ENCODE results near the gene PRTFDC1.
"Not testable (repeated sequence)": the region's sequence is repeated elsewhere in the genome, so short reads cannot be mapped to it uniquely, and the experiment has no call there.

The PRTFDC1 gene

GRCh38 chr10:24965051-24965450 is 12.6 kb upstream of the PRTFDC1 start:
- no peak for DNase-seq (ENCODE audit: low spot score)

DNA sequence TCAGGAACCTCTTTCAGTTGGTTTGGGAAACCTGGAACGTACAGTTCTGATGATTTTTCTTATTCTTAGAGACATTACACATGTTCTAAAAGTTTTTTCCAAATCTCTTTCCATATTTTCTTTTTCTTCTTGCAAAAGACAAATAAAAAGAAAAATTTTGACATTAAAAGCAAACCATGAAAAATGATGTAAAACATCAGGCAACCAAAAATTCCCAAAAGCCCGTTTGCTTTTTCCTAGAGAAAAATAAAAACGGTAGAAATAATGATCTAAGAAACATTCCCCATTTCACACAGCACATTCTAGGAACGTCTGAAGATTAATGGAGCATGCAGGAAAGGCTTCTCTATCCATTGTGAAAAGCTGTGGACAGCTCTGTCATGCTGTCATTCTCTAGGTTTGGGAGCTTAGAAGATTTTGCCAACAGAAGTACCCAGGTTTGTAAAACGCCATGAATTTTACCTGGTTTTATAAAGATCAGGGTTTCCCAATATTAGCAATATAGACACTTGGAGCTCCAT is 11.2 kb upstream of the PRTFDC1 start:
- peak; percentile 77 for DNase-seq (ENCODE audit: low spot score)

DNA sequence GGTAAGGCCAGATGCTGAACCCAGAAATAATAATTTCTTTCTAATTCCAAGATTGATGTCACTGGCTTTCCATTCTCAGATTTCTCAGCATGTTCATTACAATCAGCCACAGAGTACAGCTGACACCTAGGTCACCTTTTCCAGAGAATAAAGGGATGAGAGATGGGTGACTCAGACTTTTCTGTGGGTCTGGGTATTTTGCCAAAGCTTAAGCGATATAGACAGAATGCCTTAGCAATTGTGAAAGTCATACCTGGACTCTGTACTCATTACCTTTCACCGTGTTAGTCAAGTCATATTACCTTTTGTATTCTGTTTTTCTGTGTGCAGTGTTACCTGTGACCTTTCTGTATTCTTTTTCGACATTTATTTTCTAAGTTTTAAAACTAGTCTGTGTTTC is 10.6 kb upstream of the PRTFDC1 start:
- peak; percentile 94 for DNase-seq (ENCODE audit: low spot score)

DNA sequence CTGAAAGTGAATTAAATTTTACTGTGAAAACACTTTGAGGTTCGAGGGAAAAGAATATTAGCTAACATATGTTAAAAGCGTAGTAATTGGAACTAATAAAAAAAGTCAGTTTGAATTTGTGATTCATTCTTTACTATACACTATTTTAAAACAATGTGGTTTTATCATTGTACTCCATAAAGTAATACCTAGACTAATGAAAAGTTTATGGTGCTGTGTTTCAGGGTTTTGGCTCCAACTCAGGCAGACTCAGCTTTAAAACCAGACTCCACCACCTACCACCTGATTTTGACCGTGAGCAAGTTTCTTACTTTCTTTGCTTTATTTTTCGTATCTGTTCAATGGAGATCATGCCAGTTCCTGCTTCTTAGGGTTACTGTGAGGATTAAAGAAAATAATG is 9.2 kb upstream of the PRTFDC1 start:
- no peak for DNase-seq (ENCODE audit: low spot score)

DNA sequence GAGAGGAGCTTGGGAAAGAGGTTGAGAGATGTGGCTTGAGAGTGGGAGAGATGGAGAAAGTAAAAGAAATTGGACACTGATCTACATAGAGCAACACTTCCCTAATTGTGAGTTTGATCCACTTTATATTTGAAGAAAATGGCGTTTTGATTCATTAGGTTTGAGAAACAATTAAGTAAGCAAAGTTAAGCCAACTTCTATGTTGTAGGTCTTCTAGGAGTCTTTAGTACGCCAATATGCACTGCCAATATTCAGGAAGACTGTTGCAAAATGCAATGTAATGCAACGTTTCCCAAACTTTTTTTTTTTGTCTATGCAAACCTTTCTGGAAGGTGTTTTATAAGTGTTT is 7.0 kb upstream of the PRTFDC1 start:
- DNase-seq (ENCODE audit: low spot score): no peak

DNA sequence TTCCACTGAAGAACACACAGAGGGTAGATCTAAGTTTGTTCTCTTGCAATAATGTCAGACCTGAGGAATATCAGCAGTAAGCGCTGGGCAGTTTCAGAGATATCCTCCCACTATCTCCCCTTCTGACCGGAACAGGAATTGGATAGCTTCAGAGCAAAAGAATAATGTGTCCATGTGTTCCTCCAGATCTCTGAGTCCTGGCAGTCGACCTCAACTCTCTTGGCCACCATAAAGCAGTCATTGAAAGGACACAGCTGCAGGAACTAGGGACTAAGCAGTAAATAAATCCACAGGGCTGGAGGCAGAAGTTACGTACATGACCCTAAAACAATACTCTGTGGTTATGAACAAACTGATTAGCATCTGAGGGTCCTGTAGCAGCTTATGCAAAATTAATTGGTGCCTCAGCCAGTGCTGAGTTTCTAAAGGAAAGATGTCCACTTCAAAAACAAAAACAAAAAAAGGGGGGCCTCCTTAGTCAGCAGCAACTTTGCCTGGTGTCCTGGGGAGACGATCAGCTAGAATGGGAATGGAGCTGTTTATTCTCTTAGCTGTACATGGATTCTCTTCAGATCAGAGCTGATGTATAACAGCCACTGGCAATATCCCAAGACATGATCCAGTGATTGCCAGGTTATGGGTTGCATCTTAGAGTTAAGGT is 6.4 kb upstream of the PRTFDC1 start:
- no peak for DNase-seq (ENCODE audit: low spot score)

- DNase-seq (ENCODE audit: low spot score): peak; percentile 66
Observed at GRCh38 chr10:24958091-24958720, 5.8 kb upstream of the PRTFDC1 start.

GRCh38 chr10:24957624-24958051 is 5.2 kb upstream of the PRTFDC1 start:
- DNase-seq (ENCODE audit: low spot score): not testable (repeated sequence)

- no peak for DNase-seq (ENCODE audit: low spot score)
Observed at GRCh38 chr10:24953675-24954074, 1.3 kb upstream of the PRTFDC1 start.

GRCh38 chr10:24952707-24953645 is 570 bp upstream of the PRTFDC1 start:
- peak; percentile 33 for DNase-seq (ENCODE audit: low spot score)

DNA sequence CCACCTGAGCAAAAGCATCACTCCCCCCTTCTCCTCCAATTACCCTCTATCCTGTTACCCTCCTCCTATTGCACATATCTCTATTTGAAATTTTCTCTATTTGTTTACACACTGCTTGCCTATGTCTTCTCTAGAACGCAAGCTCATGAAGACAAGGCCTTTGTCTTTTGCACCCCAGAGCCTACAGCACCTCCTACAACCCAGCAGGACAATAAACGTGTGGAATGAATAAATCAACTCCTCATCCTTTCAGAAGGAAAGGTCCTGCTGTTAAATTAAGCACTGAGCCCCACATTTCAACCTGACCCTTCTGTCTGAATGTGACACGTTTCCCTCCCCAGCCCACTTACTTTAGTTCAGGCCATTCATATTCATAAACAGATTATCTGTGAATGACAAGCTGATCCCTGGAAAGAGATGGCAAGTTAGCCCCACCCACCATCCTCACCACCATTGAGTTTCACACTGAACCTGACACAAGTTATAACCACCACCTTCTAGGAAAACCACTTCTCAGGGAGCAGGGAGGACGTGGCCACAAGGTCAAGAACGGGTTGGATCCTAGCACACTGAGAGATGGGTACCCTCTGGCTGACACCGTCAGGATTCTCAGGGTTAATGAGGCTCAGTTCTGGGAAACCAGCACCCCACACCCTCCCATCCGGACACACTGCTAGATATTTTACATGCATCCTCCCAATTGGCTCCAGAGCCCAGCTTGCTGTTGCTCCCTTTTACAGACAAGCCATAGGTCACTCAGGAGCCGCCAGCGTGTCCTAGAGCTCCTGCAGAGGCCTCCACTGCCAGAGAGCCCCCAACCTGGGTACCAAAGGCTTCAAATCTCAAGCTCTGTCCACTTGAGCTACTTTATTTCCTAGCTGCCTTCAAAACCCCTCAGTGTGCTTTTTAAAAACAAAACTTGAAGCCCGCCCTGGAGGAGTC is 934 bp downstream of the PRTFDC1 start:
- DNase-seq (ENCODE audit: low spot score): peak; percentile 12

DNA sequence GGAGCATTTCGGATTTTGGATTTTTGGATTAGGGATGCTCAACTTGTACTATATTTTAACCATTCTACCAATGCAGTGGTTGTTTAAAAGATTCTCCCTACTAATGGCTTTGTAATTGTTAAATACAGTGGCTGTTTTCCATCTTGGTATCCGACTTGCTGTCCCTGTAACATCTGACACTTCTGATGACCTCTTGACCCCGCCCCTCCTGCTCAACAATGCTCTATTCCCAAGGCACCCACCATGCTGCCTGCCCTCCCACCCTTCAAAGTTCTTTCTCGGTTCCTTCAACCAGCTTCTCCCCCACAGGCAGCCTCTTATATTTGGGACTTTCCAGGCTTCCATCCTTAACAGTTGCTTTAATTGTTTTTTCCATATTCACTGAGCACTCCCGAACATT is 2.0 kb downstream of the PRTFDC1 start:
- DNase-seq (ENCODE audit: low spot score): no peak

DNA sequence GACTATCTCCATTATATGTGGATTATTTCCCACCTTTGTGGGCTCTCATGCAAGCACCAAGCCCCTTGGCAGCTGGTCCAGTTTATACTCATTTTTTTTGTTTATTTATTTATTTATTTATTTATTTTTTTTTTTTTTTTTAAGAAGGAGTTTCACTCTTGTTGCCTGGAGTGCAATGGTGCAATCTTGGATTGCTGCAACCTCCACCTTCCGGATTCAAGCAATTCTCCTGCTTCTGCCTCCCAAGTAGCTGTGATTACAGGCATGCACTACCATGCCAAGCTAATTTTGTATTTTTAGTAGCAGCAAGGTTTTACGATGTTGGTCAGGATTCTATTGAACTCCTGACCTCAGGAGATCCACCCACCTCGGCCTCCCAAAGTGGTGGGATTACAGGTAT is 2.8 kb downstream of the PRTFDC1 start:
- no peak for DNase-seq (ENCODE audit: low spot score)

DNA sequence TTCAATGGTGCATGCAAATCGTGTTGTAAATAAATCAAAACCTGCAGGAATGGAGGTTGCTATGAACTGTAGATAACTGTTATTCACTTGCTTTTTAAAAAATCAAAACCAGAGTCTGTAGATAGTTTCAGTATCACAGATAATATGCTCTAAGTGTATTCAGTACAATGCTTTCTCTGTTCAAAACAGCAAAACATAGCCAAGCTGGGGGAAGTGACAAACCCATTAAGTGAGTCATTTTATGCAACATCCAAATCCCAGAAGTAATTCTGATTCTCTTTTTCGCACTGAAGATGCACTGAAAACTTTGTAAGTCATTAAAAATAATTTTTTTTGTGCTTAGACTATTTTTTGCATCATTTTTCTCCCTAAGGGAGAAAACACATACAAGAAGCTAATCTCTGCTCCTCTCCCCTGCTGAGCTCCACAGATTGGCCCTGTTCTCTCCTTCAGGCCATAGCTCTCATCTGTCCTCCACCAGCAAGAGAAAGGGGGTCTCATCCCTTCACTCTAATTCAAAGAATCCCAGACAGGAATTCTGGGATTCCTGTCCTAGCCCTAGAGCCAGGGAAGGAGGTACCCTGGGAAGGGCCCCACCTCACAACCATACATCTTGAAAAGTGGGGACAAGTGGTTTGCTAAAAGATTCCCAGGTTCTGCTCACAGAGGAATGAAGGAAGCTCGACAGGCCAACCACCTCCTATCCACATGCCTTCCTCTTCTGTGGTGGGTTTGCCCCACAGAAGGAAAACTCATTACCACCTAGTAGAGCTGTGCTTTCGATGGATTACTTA is 4.9 kb downstream of the PRTFDC1 start:
- peak; percentile 37 for DNase-seq (ENCODE audit: low spot score)

- peak; percentile 80 for DNase-seq (ENCODE audit: low spot score)
Observed at GRCh38 chr10:24944512-24945255, 7.7 kb downstream of the PRTFDC1 start.

DNA sequence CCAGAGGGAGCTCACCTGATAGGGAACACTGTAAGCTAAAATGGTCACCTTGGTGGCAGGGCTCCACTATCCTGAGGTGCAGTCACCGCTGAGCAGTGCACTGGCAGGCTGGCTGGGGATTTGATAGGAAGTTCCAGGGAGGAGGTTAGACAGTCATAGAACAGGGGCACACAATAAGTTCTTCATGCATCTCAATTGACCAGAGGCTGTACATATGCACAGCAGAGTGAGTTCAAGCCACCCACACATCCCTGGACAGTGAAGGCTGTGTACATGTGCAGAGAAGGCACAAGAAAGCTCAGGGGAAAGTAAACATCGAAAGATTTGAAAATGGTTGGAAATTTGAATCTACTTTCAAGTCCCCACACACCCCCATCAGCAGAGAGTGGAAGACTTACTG is 13.9 kb downstream of the PRTFDC1 start:
- DNase-seq (ENCODE audit: low spot score): no peak

GRCh38 chr10:24938076-24938475 is 14.3 kb downstream of the PRTFDC1 start:
- DNase-seq (ENCODE audit: low spot score): no peak

- DNase-seq (ENCODE audit: low spot score): no peak
Observed at GRCh38 chr10:24935504-24936292, 16.7 kb downstream of the PRTFDC1 start.

- no peak for DNase-seq (ENCODE audit: low spot score)
Observed at GRCh38 chr10:24931236-24931635, 21.2 kb downstream of the PRTFDC1 start.
